KBM-7 (cell line): ENCODE measurements around the gene RFX1.
"Not testable (repeated sequence)": the region's sequence is repeated elsewhere in the genome, so short reads cannot be mapped to it uniquely, and the experiment has no call there.

Experiments used
- DNase-seq: peaks from one replicate; pipeline ENCODE4 v3.0.0-alpha.2; 2015
- in situ Hi-C: fragments of 300-500 bp; cut with MboI; formaldehyde crosslinking; loops from 2 replicates; pipeline ENCODE4 v1.14.3; 2020; ENCODE audit warnings: low sequenced_read_pairs, low pct_unique_long_range_greater_than_20kb, mixed read lengths

Gene RFX1

GRCh38 chr19:14006085-14006765 lies at the start of gene RFX1:
Gene RFX1 (minus strand): TSS chr19:14006320. CDS start chr19:13993843, 12,477 bp downstream.
- in situ Hi-C loops, result no loop called here
- peak; percentile 99 for DNase-seq

GRCh38 chr19:14055396-14055795 lies 49.3 kb upstream of the RFX1 start:
- in situ Hi-C loops, result loop anchor here (25.0 kb wide), 1 partner anchor 168 kb away; the partner anchor contains the start of gene NANOS3
- no peak for DNase-seq

- in situ Hi-C loops, result loop anchor here (25.0 kb wide), 1 partner anchor 167 kb away; the partner anchor contains the start of gene NANOS3
- no peak for DNase-seq
Observed at GRCh38 chr19:14054721-14055120, 48.6 kb upstream of the RFX1 start.

- in situ Hi-C loops, result loop anchor here (25.0 kb wide), 1 partner anchor 167 kb away; the partner anchor contains the start of gene NANOS3
Observed at GRCh38 chr19:14054099-14054498, 48.0 kb upstream of the RFX1 start.

GRCh38 chr19:14053500-14053899 lies 47.4 kb upstream of the RFX1 start:
- no peak for DNase-seq
- in situ Hi-C loops, result loop anchor here (25.0 kb wide), 1 partner anchor 166 kb away; the partner anchor contains the start of gene NANOS3

More at GRCh38 chr19:14054099-14054498, 48.0 kb upstream of the RFX1 start:
- DNase-seq, result no peak

- no peak for DNase-seq
- in situ Hi-C loops, result loop anchor here (25.0 kb wide), 1 partner anchor 166 kb away; the partner anchor contains the start of gene NANOS3
Observed at GRCh38 chr19:14053032-14053431, 46.9 kb upstream of the RFX1 start.

- in situ Hi-C loops, result loop anchor here (25.0 kb wide), 1 partner anchor 165 kb away; the partner anchor contains the start of gene NANOS3
- no peak for DNase-seq
Observed at GRCh38 chr19:14052470-14052869, 46.4 kb upstream of the RFX1 start.

GRCh38 chr19:14051980-14052379 lies 45.9 kb upstream of the RFX1 start:
- in situ Hi-C loops, result loop anchor here (25.0 kb wide), 1 partner anchor 165 kb away; the partner anchor contains the start of gene NANOS3
- DNase-seq, result no peak

- DNase-seq, result not testable (repeated sequence)
- in situ Hi-C loops, result loop anchor here (25.0 kb wide), 1 partner anchor 164 kb away; the partner anchor contains the start of gene NANOS3
Observed at GRCh38 chr19:14050961-14051360, 44.8 kb upstream of the RFX1 start.

- in situ Hi-C loops, result loop anchor here (25.0 kb wide), 1 partner anchor 163 kb away; the partner anchor contains the start of gene NANOS3
- no peak for DNase-seq
Observed at GRCh38 chr19:14050512-14050911, 44.4 kb upstream of the RFX1 start.

GRCh38 chr19:14048443-14049153 lies 42.5 kb upstream of the RFX1 start:
- in situ Hi-C loops, result no loop called here
- DNase-seq, result peak; percentile 83

- in situ Hi-C loops, DNase-seq: not testable (repeated sequence)
Observed at GRCh38 chr19:14047866-14048265, 41.7 kb upstream of the RFX1 start.

- in situ Hi-C loops, result not testable (repeated sequence)
- peak; percentile 58 for DNase-seq
Observed at GRCh38 chr19:14042659-14043608, 36.8 kb upstream of the RFX1 start.

GRCh38 chr19:14039181-14039580 lies 33.1 kb upstream of the RFX1 start:
- DNase-seq, result no peak
- in situ Hi-C loops, result no loop called here

GRCh38 chr19:14035706-14036105 lies 29.6 kb upstream of the RFX1 start:
- in situ Hi-C loops, result no loop called here
- DNase-seq, result no peak

- in situ Hi-C loops, DNase-seq: not testable (repeated sequence)
Observed at GRCh38 chr19:14035159-14035558, 29.0 kb upstream of the RFX1 start.

- in situ Hi-C loops, result no loop called here
- no peak for DNase-seq
Observed at GRCh38 chr19:14033946-14034345, 27.8 kb upstream of the RFX1 start.

- in situ Hi-C loops, result no loop called here
- DNase-seq, result peak; percentile 91
Observed at GRCh38 chr19:14031719-14032480, 25.8 kb upstream of the RFX1 start, which contains the start of gene IL27RA. Gene IL27RA (plus strand): TSS chr19:14031762. CDS start chr19:14031873, 111 bp downstream.
